Measurements from ENCODE around the gene DPM2. TPM values are rescaled to one million over a fixed set of nuclear protein-coding genes. Genes with fewer than 3 reads are reported as not detected.

The DPM2 gene
- total and polyA plus RNA-seq, 2 experiments from 2014 or later: 36.6 to 92.4 TPM

DNA sequence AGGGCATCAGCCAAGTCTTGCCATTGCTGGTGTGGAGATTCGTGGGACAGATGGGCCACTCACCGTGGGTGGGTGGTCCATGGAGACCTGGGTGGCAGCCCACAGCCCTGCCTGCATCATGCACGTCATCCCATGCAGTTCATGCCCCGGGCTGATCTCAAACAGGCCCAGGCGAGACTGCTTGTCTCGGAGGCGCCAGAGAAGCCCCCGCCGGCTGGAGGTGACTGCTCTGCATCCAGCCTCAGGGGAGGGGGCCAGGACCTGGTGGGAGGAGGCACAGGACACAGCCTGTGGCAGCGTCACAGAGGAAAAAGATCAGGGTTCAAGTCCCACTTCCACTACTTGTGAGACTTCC lies 8.1 kb downstream of the DPM2 start:
- Histone ChIP-seq H2AFZ (no peak overlapping the region), H3F3A (replicated peaks; ENCODE audit: low read depth) (peaks cover 16% of the 10 kb centered on the region), H3K79me2 (replicated peaks; ENCODE audit: insufficient read depth) (no peaks in the 10 kb centered on the region), H4K20me1 (replicated peaks; ENCODE audit: insufficient read depth) (peaks cover 8% of the 10 kb centered on the region; the same call in 1 of the 2 replicates), H3K36me3 (ENCODE audit: insufficient read depth) (no peaks in the 10 kb centered on the region), H3K4me3 (peak overlapping the region; percentile 70), H3K27me3 (ENCODE audit: insufficient read depth) (peaks cover 11% of the 10 kb centered on the region), H3K4me2 (peak overlapping the region; percentile 92; the same call in 1 of the 2 replicates), H3K9me2 (ENCODE audit: insufficient read depth) (no peaks in the 10 kb centered on the region), H3K27ac (ENCODE audit: low read depth) (no peak overlapping the region), H3K4me1 (ENCODE audit: insufficient read depth) (peaks cover 27% of the 10 kb centered on the region)
- H3K27ac Mint-ChIP-seq: no peak overlapping the region
- H3K36me3 Mint-ChIP-seq (ENCODE audit: low read depth): peaks cover 9% of the 10 kb centered on the region
- DNase-seq (ENCODE audit: low spot score) (no peak), ATAC-seq (no peak)
- H3K27me3 Mint-ChIP-seq (ENCODE audit: insufficient read depth, low read depth, poor library complexity): peaks cover 33% of the 10 kb centered on the region
- TF ChIP-seq STAT1 (IDR thresholded peaks at IDR 0.05; ENCODE audit: unreplicated experiment) (no peak), NANOG (IDR thresholded peaks at IDR 0.05; ENCODE audit: borderline replicate concordance) (no peak), CREB1 (CRISPR knock-in tag; IDR thresholded peaks at IDR 0.05; ENCODE audit: low read depth) (no peak), EZH2phosphoT487 (IDR thresholded peaks at IDR 0.05; ENCODE audit: unreplicated experiment) (no peak), POLR2AphosphoS5 (IDR thresholded peaks at IDR 0.05; ENCODE audit: low read depth) (no peak), ZNF331 (CRISPR knock-in tag; IDR thresholded peaks at IDR 0.05; ENCODE audit: low read depth) (no peak)
- TF ChIP-seq, protein P1, sequence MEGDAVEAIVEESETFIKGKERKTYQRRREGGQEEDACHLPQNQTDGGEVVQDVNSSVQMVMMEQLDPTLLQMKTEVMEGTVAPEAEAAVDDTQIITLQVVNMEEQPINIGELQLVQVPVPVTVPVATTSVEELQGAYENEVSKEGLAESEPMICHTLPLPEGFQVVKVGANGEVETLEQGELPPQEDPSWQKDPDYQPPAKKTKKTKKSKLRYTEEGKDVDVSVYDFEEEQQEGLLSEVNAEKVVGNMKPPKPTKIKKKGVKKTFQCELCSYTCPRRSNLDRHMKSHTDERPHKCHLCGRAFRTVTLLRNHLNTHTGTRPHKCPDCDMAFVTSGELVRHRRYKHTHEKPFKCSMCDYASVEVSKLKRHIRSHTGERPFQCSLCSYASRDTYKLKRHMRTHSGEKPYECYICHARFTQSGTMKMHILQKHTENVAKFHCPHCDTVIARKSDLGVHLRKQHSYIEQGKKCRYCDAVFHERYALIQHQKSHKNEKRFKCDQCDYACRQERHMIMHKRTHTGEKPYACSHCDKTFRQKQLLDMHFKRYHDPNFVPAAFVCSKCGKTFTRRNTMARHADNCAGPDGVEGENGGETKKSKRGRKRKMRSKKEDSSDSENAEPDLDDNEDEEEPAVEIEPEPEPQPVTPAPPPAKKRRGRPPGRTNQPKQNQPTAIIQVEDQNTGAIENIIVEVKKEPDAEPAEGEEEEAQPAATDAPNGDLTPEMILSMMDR (conservative IDR thresholded peaks at IDR 0.05; ENCODE audit: low read depth in 2 of 2): no peak
- TF ChIP-seq, protein P2, sequence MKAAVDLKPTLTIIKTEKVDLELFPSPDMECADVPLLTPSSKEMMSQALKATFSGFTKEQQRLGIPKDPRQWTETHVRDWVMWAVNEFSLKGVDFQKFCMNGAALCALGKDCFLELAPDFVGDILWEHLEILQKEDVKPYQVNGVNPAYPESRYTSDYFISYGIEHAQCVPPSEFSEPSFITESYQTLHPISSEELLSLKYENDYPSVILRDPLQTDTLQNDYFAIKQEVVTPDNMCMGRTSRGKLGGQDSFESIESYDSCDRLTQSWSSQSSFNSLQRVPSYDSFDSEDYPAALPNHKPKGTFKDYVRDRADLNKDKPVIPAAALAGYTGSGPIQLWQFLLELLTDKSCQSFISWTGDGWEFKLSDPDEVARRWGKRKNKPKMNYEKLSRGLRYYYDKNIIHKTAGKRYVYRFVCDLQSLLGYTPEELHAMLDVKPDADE (IDR thresholded peaks at IDR 0.05): no peak
- TF ChIP-seq, protein P3, sequence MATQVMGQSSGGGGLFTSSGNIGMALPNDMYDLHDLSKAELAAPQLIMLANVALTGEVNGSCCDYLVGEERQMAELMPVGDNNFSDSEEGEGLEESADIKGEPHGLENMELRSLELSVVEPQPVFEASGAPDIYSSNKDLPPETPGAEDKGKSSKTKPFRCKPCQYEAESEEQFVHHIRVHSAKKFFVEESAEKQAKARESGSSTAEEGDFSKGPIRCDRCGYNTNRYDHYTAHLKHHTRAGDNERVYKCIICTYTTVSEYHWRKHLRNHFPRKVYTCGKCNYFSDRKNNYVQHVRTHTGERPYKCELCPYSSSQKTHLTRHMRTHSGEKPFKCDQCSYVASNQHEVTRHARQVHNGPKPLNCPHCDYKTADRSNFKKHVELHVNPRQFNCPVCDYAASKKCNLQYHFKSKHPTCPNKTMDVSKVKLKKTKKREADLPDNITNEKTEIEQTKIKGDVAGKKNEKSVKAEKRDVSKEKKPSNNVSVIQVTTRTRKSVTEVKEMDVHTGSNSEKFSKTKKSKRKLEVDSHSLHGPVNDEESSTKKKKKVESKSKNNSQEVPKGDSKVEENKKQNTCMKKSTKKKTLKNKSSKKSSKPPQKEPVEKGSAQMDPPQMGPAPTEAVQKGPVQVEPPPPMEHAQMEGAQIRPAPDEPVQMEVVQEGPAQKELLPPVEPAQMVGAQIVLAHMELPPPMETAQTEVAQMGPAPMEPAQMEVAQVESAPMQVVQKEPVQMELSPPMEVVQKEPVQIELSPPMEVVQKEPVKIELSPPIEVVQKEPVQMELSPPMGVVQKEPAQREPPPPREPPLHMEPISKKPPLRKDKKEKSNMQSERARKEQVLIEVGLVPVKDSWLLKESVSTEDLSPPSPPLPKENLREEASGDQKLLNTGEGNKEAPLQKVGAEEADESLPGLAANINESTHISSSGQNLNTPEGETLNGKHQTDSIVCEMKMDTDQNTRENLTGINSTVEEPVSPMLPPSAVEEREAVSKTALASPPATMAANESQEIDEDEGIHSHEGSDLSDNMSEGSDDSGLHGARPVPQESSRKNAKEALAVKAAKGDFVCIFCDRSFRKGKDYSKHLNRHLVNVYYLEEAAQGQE (IDR thresholded peaks at IDR 0.05; ENCODE audit: unreplicated experiment): no peak
- peaks cover 31% of the 10 kb centered on the region for H3K4me1 Mint-ChIP-seq
- H3K4me3 Mint-ChIP-seq: peak overlapping the region; percentile 71
- no peaks in the 10 kb centered on the region for H3K9me3 Mint-ChIP-seq
